SK-N-SH (cell line): Measurements from ENCODE around the gene LINGO3. TPM values are rescaled to one million over a fixed set of nuclear protein-coding genes. Genes with fewer than 3 reads are reported as not detected.

Source experiments
- CTCF ChIA-PET: fragments of 300-600, 350-600 bp; formaldehyde crosslinking; extraction: SDS; loops from one replicate; lab custom pipeline; 2021; lab: Yijun Ruan, JAX
- POLR2A ChIA-PET: fragments of 350-600 bp; sonication (Branson Sonifier 250); formaldehyde crosslinking; extraction: SDS; loops from one replicate; lab custom pipeline; 2020; ENCODE audit warnings: antibody characterized with exemption, inconsistent platforms; lab: Yijun Ruan, JAX
- DNase-seq: peaks from one replicate; pipeline ENCODE4 v3.0.0; 2012
- H2AFZ ChIP-seq: fragments of 200-600 bp; sonication (generic); 2 replicates; pipeline ENCODE4 v1.8.1; 2016; ENCODE audit warnings: antibody characterized with exemption, mild to moderate bottlenecking, low read depth
- H3F3A ChIP-seq: fragments of 200-600 bp; sonication (generic); replicated peaks from 2 replicates; pipeline ENCODE3; 2016; ENCODE audit warnings: antibody characterized with exemption, mild to moderate bottlenecking; ENCODE audit not compliant: insufficient read depth
- H3K27ac ChIP-seq, 2 experiments: fragments of 200-500 bp in 1 of 2; fragments of 200-600 bp in 1 of 2; sonication (Bioruptor generic) in 1 of 2; sonication (generic), shearing (Covaris generic) in 1 of 2; 2 replicates each; pipeline versions ENCODE4 v1.5.1 to v1.6.1; 2014 to 2016; ENCODE audit warnings: low read depth in 2 of 2, inconsistent platforms in 1 of 2, low read length in 1 of 2, mild to moderate bottlenecking in 1 of 2, mixed read lengths in 1 of 2
- H3K27me3 ChIP-seq: fragments of 200-600 bp; sonication (generic), shearing (Covaris generic); 2 replicates; pipeline ENCODE4 v1.6.1; 2016; ENCODE audit warnings: mixed run types; ENCODE audit not compliant: insufficient read depth
- H3K36me3 ChIP-seq, 2 experiments: fragments of 200-500 bp in 1 of 2; fragments of 200-600 bp in 1 of 2; sonication (Bioruptor generic) in 1 of 2; sonication (generic) in 1 of 2; replicated peaks in 1 of 2; 2 replicates each; pipeline versions ENCODE3 to v1.5.1; 2014 to 2016; ENCODE audit warnings: low read length in 1 of 2, mild to moderate bottlenecking in 1 of 2; ENCODE audit not compliant: insufficient read depth in 2 of 2, control insufficient read depth in 1 of 2
- H3K4me1 ChIP-seq, 2 experiments: fragments of 200-500 bp in 1 of 2; fragments of 200-600 bp in 1 of 2; sonication (Bioruptor generic) in 1 of 2; sonication (generic), shearing (Covaris generic) in 1 of 2; 2 replicates each; pipeline versions ENCODE4 v1.5.1 to v1.6.1; 2014 to 2016; ENCODE audit warnings: low read depth in 1 of 2, low read length in 1 of 2, mixed run types in 1 of 2; ENCODE audit not compliant: insufficient read depth in 2 of 2, control insufficient read depth in 1 of 2
- H3K4me2 ChIP-seq: fragments of 200-600 bp; sonication (generic), shearing (Covaris generic); 2 replicates; pipeline ENCODE4 v1.6.1; 2017; ENCODE audit warnings: mixed run types
- H3K4me3 ChIP-seq, 2 experiments: fragments of 200-500 bp in 1 of 2; fragments of 200-600 bp in 1 of 2; sonication (Bioruptor generic) in 1 of 2; sonication (generic), shearing (Covaris generic) in 1 of 2; 2 replicates each; pipeline versions ENCODE4 v1.5.1 to v1.8.1; 2014 to 2016; ENCODE audit warnings: low read depth in 2 of 2, inconsistent platforms in 1 of 2, low read length in 1 of 2, mild to moderate bottlenecking in 1 of 2, mixed read lengths in 1 of 2, moderate library complexity in 1 of 2
- H3K79me2 ChIP-seq: fragments of 200-600 bp; sonication (generic); 2 replicates; pipeline ENCODE4 v1.8.1; 2017; ENCODE audit warnings: mild to moderate bottlenecking; ENCODE audit not compliant: insufficient read depth
- H3K9ac ChIP-seq: fragments of 200-600 bp; sonication (generic); 2 replicates; pipeline ENCODE4 v1.6.1; 2017; ENCODE audit warnings: mixed run types
- H3K9me2 ChIP-seq: fragments of 200-600 bp; sonication (generic); 2 replicates; pipeline ENCODE4 v1.6.1; 2017; ENCODE audit warnings: mixed run types
- H3K9me3 ChIP-seq: fragments of 200-600 bp; sonication (generic); 2 replicates; pipeline ENCODE4 v1.6.1; 2017; ENCODE audit warnings: mixed run types, mild to moderate bottlenecking, moderate library complexity
- H4K20me1 ChIP-seq: fragments of 200-600 bp; sonication (generic); 2 replicates; pipeline ENCODE4 v1.6.1; 2017; ENCODE audit warnings: mild to moderate bottlenecking, mixed run types; ENCODE audit not compliant: insufficient read depth
- EP300 ChIP-seq, 2 experiments: IDR thresholded peaks; 2 replicates each; pipeline versions ENCODE4 v1.4.0 to v1.6.1; 2012; ENCODE audit warnings: borderline replicate concordance in 1 of 2, low read depth in 1 of 2, low read length in 1 of 2
- FOXJ3 ChIP-seq: sonication (generic); formaldehyde crosslinking; IDR thresholded peaks from 2 replicates; pipeline ENCODE4 v1.5.1; 2020; ENCODE audit warnings: mild to moderate bottlenecking, missing genetic modification reagents
- MXI1 ChIP-seq: IDR thresholded peaks from 2 replicates; pipeline ENCODE4 v1.6.1; 2012; ENCODE audit warnings: mild to moderate bottlenecking, low read depth, low read length, improper control_type of control experiment
- NFIC ChIP-seq: IDR thresholded peaks from 2 replicates; pipeline ENCODE4 v1.4.0; 2012; ENCODE audit warnings: borderline replicate concordance
- REST ChIP-seq: IDR thresholded peaks from 2 replicates; pipeline ENCODE4 v1.6.1; 2012; ENCODE audit warnings: mild to moderate bottlenecking, low read depth, low read length, moderate library complexity
- RFX5 ChIP-seq: IDR thresholded peaks from 2 replicates; pipeline ENCODE4 v1.6.1; 2012; ENCODE audit warnings: mild to moderate bottlenecking, improper control_type of control experiment, low read length
- RXRA ChIP-seq: IDR thresholded peaks from 2 replicates; pipeline ENCODE4 v1.4.0; 2012; ENCODE audit warnings: low read depth, mild to moderate bottlenecking, borderline replicate concordance
- SIN3A ChIP-seq: IDR thresholded peaks from 2 replicates; pipeline ENCODE4 v1.6.1; 2012; ENCODE audit warnings: low read depth, mild to moderate bottlenecking, low read length, moderate library complexity, borderline replicate concordance
- TAF1 ChIP-seq: IDR thresholded peaks from 2 replicates; pipeline ENCODE4 v1.6.1; 2012; ENCODE audit warnings: low read depth, mild to moderate bottlenecking, low read length, moderate library complexity, borderline replicate concordance
- TCF12 ChIP-seq: IDR thresholded peaks from 2 replicates; pipeline ENCODE4 v1.4.0; 2012
- TEAD4 ChIP-seq: IDR thresholded peaks from 2 replicates; pipeline ENCODE4 v1.4.0; 2012; ENCODE audit warnings: mild to moderate bottlenecking, borderline replicate concordance; ENCODE audit not compliant: insufficient read depth
- USF1 ChIP-seq: IDR thresholded peaks from 2 replicates; pipeline ENCODE4 v1.4.0; 2012; ENCODE audit warnings: low read depth, borderline replicate concordance
- ZBTB33 ChIP-seq: IDR thresholded peaks from 2 replicates; pipeline ENCODE4 v1.4.0; 2012; ENCODE audit warnings: low read depth, borderline replicate concordance
- WGBS: methylation state at CpG from one replicate; pipeline ENCODE4 v1.1.6; 2017; ENCODE audit warnings: low lambda C conversion rate; 5-methylcytosine and 5-hydroxymethylcytosine counted together
- polyA plus RNA-seq, 3 experiments: library from polyadenylated mRNA; depleted of rRNA; stranded (reverse); fragments of >200 nt; gene quantifications; 2 replicates each; pipeline ENCODE4 v1.2.3, GENCODE V29; 2012
- TF ChIP-seq, protein P1 (sequence below): IDR thresholded peaks from 2 replicates; pipeline ENCODE4; 2012
- TF ChIP-seq, protein P2 (sequence below): fragments of 200-600 bp; sonication (generic); IDR thresholded peaks from 2 replicates; pipeline ENCODE4 v1.6.1; 2017; ENCODE audit warnings: antibody characterized with exemption, mild to moderate bottlenecking, moderate library complexity

LINGO3 gene
- polyA plus RNA-seq, 1 of the 3 experiments (the other 2 are of a cell fraction), result not detected

DNA sequence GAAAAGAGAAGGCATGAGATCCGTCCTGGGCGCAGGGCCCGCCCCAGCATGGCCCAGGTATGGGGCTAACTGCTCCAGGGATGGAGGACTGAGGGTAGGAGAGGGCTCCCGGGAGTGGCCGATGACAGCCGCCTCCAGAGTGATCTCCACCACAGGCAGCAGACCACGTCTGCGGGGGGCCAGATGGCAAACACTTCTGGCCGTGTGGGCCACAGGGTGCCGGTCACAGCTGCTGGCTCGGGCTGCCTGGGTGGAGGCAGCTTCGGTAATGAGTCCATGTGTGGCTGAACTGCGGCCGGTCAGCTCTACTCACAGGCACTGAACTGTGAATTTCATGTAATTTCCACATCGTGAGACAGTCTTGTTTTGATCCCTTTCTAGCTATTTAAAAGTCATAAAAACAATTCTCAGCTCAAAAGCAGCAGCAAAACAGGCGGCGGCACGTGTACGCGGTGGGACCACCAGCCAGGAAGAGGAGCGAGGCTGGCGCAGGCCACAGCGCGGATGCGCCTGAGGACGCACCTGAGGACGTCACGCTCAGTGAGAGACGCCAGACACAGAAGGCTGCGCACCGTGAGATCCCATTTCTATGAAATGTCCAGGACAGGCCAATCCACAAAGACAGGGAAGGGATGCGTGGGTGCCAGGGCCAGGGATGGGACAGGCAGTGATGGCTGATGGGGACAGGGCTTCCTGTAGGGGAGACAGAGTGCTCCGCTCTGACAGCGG lies 16.4 kb upstream of the LINGO3 start:
- Histone ChIP-seq H3K9ac (no peak overlapping the region), H3K79me2 (peaks cover 39% of the 10 kb centered on the region), H3F3A (no peaks in the 10 kb centered on the region), H3K27me3 (no peaks in the 10 kb centered on the region), H3K36me3 (peaks cover 3 to 21% of the 10 kb centered on the region in 2 experiments), H3K27ac (no peak overlapping the region), H3K9me3 (no peaks in the 10 kb centered on the region), H3K4me2 (no peak overlapping the region), H4K20me1 (0 out of 2 replicates have a peak, but pooled peaks cover 8% of the 10 kb centered on the region), H3K9me2 (no peaks in the 10 kb centered on the region), H2AFZ (no peak overlapping the region), H3K4me1 (peaks cover 1 to 8% of the 10 kb centered on the region in 2 experiments; a peak in 2 of 4 replicates), H3K4me3 (no peak overlapping the region)
- 94% methylated on average over 28 of the region's 34 CpGs for WGBS
- TF ChIP-seq ZBTB33 (no peak), REST (no peak), EP300 (IDR thresholded peaks at IDR 0.05; ENCODE audit: borderline replicate concordance in 1 of 2, low read depth in 1 of 2, low read length in 1 of 2) (no peak), SIN3A (no peak), TEAD4 (no peak), FOXJ3 (CRISPR knock-in tag) (no peak), RFX5 (no peak), TAF1 (no peak), MXI1 (no peak), USF1 (no peak), RXRA (no peak), NFIC (no peak), TCF12 (no peak)
- TF ChIP-seq, protein P1, sequence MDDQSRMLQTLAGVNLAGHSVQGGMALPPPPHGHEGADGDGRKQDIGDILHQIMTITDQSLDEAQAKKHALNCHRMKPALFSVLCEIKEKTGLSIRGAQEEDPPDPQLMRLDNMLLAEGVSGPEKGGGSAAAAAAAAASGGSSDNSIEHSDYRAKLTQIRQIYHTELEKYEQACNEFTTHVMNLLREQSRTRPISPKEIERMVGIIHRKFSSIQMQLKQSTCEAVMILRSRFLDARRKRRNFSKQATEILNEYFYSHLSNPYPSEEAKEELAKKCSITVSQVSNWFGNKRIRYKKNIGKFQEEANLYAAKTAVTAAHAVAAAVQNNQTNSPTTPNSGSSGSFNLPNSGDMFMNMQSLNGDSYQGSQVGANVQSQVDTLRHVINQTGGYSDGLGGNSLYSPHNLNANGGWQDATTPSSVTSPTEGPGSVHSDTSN, result no peak
- TF ChIP-seq, protein P2, sequence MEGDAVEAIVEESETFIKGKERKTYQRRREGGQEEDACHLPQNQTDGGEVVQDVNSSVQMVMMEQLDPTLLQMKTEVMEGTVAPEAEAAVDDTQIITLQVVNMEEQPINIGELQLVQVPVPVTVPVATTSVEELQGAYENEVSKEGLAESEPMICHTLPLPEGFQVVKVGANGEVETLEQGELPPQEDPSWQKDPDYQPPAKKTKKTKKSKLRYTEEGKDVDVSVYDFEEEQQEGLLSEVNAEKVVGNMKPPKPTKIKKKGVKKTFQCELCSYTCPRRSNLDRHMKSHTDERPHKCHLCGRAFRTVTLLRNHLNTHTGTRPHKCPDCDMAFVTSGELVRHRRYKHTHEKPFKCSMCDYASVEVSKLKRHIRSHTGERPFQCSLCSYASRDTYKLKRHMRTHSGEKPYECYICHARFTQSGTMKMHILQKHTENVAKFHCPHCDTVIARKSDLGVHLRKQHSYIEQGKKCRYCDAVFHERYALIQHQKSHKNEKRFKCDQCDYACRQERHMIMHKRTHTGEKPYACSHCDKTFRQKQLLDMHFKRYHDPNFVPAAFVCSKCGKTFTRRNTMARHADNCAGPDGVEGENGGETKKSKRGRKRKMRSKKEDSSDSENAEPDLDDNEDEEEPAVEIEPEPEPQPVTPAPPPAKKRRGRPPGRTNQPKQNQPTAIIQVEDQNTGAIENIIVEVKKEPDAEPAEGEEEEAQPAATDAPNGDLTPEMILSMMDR, result no peak
- CTCF ChIA-PET, result interaction anchor here (3.7 to 5.2 kb wide), 2 partner anchors 9 to 49 kb away, joined by 16 to 51 read pairs; no protein-coding TSS in a partner anchor
- POLR2A ChIA-PET, result no interaction called here
- no peak for DNase-seq
